ENCODE results near the gene FMNL2.

Gene FMNL2

DNA sequence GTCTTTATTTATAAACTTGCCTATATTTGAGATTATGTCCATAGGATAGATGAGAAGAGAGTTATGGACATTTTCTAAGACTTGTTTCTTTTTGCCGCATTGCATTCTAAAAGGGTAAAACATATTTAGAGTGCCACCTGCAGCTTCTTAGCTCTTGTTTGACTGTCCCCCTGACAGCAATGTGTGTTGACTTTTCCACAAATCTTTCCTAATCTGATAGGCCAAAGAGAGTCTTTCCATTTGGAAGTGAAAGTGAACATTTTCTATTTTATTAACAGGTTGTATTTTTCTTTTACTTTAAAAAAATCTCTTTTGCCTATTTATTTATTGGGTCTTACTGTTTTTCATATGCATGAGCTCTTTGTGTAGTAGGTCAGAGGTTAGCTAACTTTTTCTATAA, 58.4 kb downstream of the FMNL2 start:
- DNase-seq (ENCODE audit: insufficient read length, low spot score): no peak
- no peak for FAIRE-seq
- no peak for TF ChIP-seq PAX5 (IDR thresholded peaks at IDR 0.05; ENCODE audit: insufficient read depth, low read length, severe bottlenecking)
- TF ChIP-seq SPI1 (IDR thresholded peaks at IDR 0.05; ENCODE audit: low read depth, low read length): no peak
- TF ChIP-seq POU2F2 (IDR thresholded peaks at IDR 0.05; ENCODE audit: low read depth, low read length): no peak
- no peak for TF ChIP-seq POLR2AphosphoS5 (IDR thresholded peaks at IDR 0.05; ENCODE audit: low read depth, low read length)
- TF ChIP-seq POLR2A (IDR thresholded peaks at IDR 0.05; ENCODE audit: low read depth, low read length): no peak
- no peak for TF ChIP-seq TAF1 (IDR thresholded peaks at IDR 0.05; ENCODE audit: low read depth, low read length)

DNA sequence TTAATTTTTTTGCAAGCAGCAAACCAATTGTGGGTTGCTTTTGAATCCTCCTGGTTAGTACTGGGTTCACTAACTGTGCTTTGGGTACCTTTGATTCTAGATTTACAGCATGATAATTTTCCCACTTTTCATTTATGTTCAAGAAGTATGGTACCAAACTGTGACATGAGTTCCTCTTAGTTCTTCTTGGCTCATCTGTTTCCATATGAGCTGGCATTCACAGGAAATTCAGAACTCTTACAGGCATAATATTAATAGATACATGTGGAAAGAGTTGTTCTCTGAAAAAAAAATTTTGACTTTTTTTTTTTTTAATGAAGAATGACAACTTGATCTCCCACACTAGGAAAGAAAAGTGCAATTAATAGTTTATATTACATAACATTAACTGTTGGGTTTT, 59.4 kb downstream of the FMNL2 start:
- no peak for FAIRE-seq
- TF ChIP-seq PAX5 (IDR thresholded peaks at IDR 0.05; ENCODE audit: insufficient read depth, low read length, severe bottlenecking) (no peak), POLR2A (IDR thresholded peaks at IDR 0.05; ENCODE audit: low read depth, low read length) (no peak), SPI1 (IDR thresholded peaks at IDR 0.05; ENCODE audit: low read depth, low read length) (no peak), POLR2AphosphoS5 (IDR thresholded peaks at IDR 0.05; ENCODE audit: low read depth, low read length) (no peak), POU2F2 (IDR thresholded peaks at IDR 0.05; ENCODE audit: low read depth, low read length) (no peak), TAF1 (IDR thresholded peaks at IDR 0.05; ENCODE audit: low read depth, low read length) (no peak)

GRCh38 chr2:152395103-152395502, 60.1 kb downstream of the FMNL2 start:
- FAIRE-seq: no peak
- TF ChIP-seq POU2F2 (IDR thresholded peaks at IDR 0.05; ENCODE audit: low read depth, low read length) (no peak), POLR2A (IDR thresholded peaks at IDR 0.05; ENCODE audit: low read depth, low read length) (no peak), POLR2AphosphoS5 (IDR thresholded peaks at IDR 0.05; ENCODE audit: low read depth, low read length) (no peak), TAF1 (IDR thresholded peaks at IDR 0.05; ENCODE audit: low read depth, low read length) (no peak), SPI1 (IDR thresholded peaks at IDR 0.05; ENCODE audit: low read depth, low read length) (no peak), PAX5 (IDR thresholded peaks at IDR 0.05; ENCODE audit: insufficient read depth, low read length, severe bottlenecking) (no peak)
- DNase-seq (ENCODE audit: insufficient read length, low spot score): no peak

More for the DNA sequence above, 59.4 kb downstream of the FMNL2 start:
- DNase-seq (ENCODE audit: insufficient read length, low spot score): no peak

DNA sequence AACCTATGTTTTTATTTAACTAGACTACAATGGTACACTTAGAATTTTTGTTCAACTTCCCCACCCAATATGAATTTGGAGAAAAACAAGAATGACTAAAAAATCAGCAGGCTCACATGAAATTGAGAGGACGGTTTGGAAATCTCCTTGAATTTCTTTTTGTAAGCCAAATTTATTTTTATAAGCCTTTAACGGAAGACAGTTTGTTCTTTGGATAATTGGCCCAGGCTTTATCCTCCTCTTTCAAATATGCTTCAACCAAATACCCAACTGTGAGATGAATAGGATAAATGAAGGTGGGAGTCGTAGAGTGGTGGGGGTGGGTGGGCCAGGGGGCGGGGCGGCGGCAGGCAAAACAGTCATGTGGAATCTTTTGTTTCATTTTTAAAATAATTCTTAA, 60.6 kb downstream of the FMNL2 start:
- FAIRE-seq: no peak

GRCh38 chr2:152396051-152396511, 61.1 kb downstream of the FMNL2 start:
- no peak for TF ChIP-seq PAX5 (IDR thresholded peaks at IDR 0.05; ENCODE audit: insufficient read depth, low read length, severe bottlenecking)
- TF ChIP-seq POU2F2 (IDR thresholded peaks at IDR 0.05; ENCODE audit: low read depth, low read length): no peak
- TF ChIP-seq POLR2AphosphoS5 (IDR thresholded peaks at IDR 0.05; ENCODE audit: low read depth, low read length): no peak
- TF ChIP-seq SPI1 (IDR thresholded peaks at IDR 0.05; ENCODE audit: low read depth, low read length): no peak
- no peak for DNase-seq (ENCODE audit: insufficient read length, low spot score)
- FAIRE-seq: no peak

More for the DNA sequence above, 60.6 kb downstream of the FMNL2 start:
- no peak for DNase-seq (ENCODE audit: insufficient read length, low spot score)
- no peak for TF ChIP-seq POU2F2 (IDR thresholded peaks at IDR 0.05; ENCODE audit: low read depth, low read length)
- no peak for TF ChIP-seq POLR2AphosphoS5 (IDR thresholded peaks at IDR 0.05; ENCODE audit: low read depth, low read length)
- no peak for TF ChIP-seq PAX5 (IDR thresholded peaks at IDR 0.05; ENCODE audit: insufficient read depth, low read length, severe bottlenecking)
- no peak for TF ChIP-seq SPI1 (IDR thresholded peaks at IDR 0.05; ENCODE audit: low read depth, low read length)
- no peak for TF ChIP-seq TAF1 (IDR thresholded peaks at IDR 0.05; ENCODE audit: low read depth, low read length)
- no peak for TF ChIP-seq POLR2A (IDR thresholded peaks at IDR 0.05; ENCODE audit: low read depth, low read length)

DNA sequence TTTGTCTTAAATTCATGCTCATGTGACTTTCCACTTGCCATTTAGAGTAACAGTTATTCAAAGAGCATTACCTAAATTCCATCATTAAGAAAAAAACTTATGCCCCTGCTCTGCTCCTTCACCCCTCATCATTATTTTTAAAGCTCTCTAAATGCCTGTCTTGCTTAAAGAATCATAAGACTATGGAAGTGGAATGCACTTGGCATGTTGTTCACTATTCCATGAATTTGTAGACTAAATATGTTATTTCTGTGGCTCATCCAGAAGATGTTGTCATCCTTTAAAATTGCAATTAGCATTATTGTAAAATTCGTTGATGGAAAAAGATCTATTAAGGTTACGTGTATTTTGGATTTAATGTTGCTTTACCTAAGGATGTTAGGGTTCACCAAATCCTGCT, 61.8 kb downstream of the FMNL2 start:
- FAIRE-seq (no peak), DNase-seq (ENCODE audit: insufficient read length, low spot score) (no peak)
- TF ChIP-seq POU2F2 (IDR thresholded peaks at IDR 0.05; ENCODE audit: low read depth, low read length) (no peak), POLR2AphosphoS5 (IDR thresholded peaks at IDR 0.05; ENCODE audit: low read depth, low read length) (no peak), SPI1 (IDR thresholded peaks at IDR 0.05; ENCODE audit: low read depth, low read length) (no peak), PAX5 (IDR thresholded peaks at IDR 0.05; ENCODE audit: insufficient read depth, low read length, severe bottlenecking) (no peak), TAF1 (IDR thresholded peaks at IDR 0.05; ENCODE audit: low read depth, low read length) (no peak), POLR2A (IDR thresholded peaks at IDR 0.05; ENCODE audit: low read depth, low read length) (no peak)

- no peak for FAIRE-seq
- DNase-seq (ENCODE audit: insufficient read length, low spot score): no peak
- TF ChIP-seq TAF1 (IDR thresholded peaks at IDR 0.05; ENCODE audit: low read depth, low read length): no peak
- no peak for TF ChIP-seq POLR2AphosphoS5 (IDR thresholded peaks at IDR 0.05; ENCODE audit: low read depth, low read length)
- TF ChIP-seq POU2F2 (IDR thresholded peaks at IDR 0.05; ENCODE audit: low read depth, low read length): no peak
- no peak for TF ChIP-seq PAX5 (IDR thresholded peaks at IDR 0.05; ENCODE audit: insufficient read depth, low read length, severe bottlenecking)
- no peak for TF ChIP-seq SPI1 (IDR thresholded peaks at IDR 0.05; ENCODE audit: low read depth, low read length)
- TF ChIP-seq POLR2A (IDR thresholded peaks at IDR 0.05; ENCODE audit: low read depth, low read length): no peak
These were observed 64.0 kb downstream of the FMNL2 start for GRCh38 chr2:152399003-152399402.

- DNase-seq (ENCODE audit: insufficient read length, low spot score) (no peak), FAIRE-seq (no peak)
- TF ChIP-seq TAF1 (IDR thresholded peaks at IDR 0.05; ENCODE audit: low read depth, low read length) (no peak), POLR2AphosphoS5 (IDR thresholded peaks at IDR 0.05; ENCODE audit: low read depth, low read length) (no peak), PAX5 (IDR thresholded peaks at IDR 0.05; ENCODE audit: insufficient read depth, low read length, severe bottlenecking) (no peak)
These were observed 65.7 kb downstream of the FMNL2 start for GRCh38 chr2:152400607-152401214.

DNA sequence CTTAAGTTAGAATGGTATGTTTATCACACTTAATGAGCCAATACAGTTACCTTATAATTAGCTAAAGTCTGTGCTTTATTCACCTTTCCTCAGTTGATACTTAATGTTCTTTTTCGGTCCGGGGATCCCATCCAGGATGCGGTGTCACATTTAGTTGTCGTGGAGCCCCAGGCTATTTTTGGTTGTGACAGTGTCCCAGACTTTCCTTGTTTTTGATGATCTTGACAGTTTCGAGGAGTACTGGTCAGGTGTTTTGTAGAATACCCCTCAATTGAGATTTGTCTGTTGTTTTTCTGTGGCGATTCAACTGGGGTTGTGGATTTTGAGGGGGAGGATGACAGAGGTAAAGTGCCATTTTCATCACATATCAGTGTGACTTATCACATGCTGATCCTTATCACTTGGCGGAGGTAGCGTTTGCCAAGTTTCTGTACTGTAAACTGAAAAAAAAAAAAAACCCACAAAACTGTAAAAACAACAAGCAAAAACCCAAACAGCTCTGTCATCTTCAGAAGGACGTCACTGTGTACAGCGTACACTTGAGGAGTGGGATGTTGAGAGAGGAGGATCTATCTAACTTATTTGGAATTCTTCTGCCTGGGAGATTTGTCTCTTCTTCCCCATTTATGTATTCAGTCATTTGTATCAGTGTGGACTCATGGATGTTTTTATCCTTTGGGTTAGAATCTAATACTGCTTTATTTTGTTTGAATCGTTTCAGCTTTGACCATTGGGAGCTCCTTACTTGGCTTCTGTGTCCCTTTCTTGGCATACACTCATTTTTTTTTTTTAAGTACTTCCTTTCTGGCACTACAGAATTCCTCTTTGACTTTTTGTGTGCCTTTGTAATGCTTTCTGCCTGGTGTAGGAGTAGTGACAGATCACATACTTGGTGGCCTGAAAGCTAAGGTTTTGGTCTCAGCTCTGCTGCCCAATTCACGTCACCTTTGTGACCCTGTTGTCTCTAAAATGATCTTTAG, 68.1 kb downstream of the FMNL2 start:
- no peak for DNase-seq (ENCODE audit: insufficient read length, low spot score)
- no peak for FAIRE-seq
- no peak for TF ChIP-seq POLR2A (IDR thresholded peaks at IDR 0.05; ENCODE audit: low read depth, low read length)
- no peak for TF ChIP-seq TAF1 (IDR thresholded peaks at IDR 0.05; ENCODE audit: low read depth, low read length)
- no peak for TF ChIP-seq SPI1 (IDR thresholded peaks at IDR 0.05; ENCODE audit: low read depth, low read length)
- TF ChIP-seq POLR2AphosphoS5 (IDR thresholded peaks at IDR 0.05; ENCODE audit: low read depth, low read length): no peak
- no peak for TF ChIP-seq POU2F2 (IDR thresholded peaks at IDR 0.05; ENCODE audit: low read depth, low read length)
- no peak for TF ChIP-seq PAX5 (IDR thresholded peaks at IDR 0.05; ENCODE audit: insufficient read depth, low read length, severe bottlenecking)
